ENCODE results near the gene ZNF668. TPM values are rescaled to one million over a fixed set of nuclear protein-coding genes. Genes with fewer than 3 reads are reported as not detected.

ZNF668 gene
- total RNA-seq, 1 experiment from 2014 or later, result 21.5 TPM

- in situ Hi-C loops (cut with HindIII; ENCODE audit: low pct_unique_long_range_greater_than_20kb, low sequenced_read_pairs), result no loop called here
- 0 out of 2 replicates have a peak, but pooled peaks cover 1% of the 10 kb centered on the region for H3K4me1 ChIP-seq (ENCODE audit: control insufficient read depth, insufficient read depth, low read length)
- DNase-seq (ENCODE audit: low read depth, low spot score) (no peak), ATAC-seq (no peak)
- H3K9me3 ChIP-seq (ENCODE audit: control insufficient read depth, insufficient read depth, low read depth, low read length), result no peaks in the 10 kb centered on the region
- no TSS peak for BruUV-seq (replicated peaks)
- ChIA-PET POLR2A (no interaction called here), CTCF (no interaction called here)
- H3K4me3 ChIP-seq (ENCODE audit: low read depth in 2 of 2, low read length in 2 of 2), result no peak overlapping the region
- intact Hi-C loops (cut with micrococcal nuclease; ENCODE audit: unreplicated experiment), result no loop called here
- no peaks in the 10 kb centered on the region for H3K27me3 ChIP-seq (ENCODE audit: control insufficient read depth, insufficient read depth, low read length)
- no peak overlapping the region for H3K27ac ChIP-seq (ENCODE audit: low read length)
- no peaks in the 10 kb centered on the region; the same call in none of the 2 replicates for H3K36me3 ChIP-seq (ENCODE audit: control insufficient read depth, insufficient read depth, low read length)
- TF ChIP-seq TCF7L2 (IDR thresholded peaks at IDR 0.05; ENCODE audit: low read depth, low read length) (no peak), SIN3A (IDR thresholded peaks at IDR 0.05; ENCODE audit: borderline replicate concordance, insufficient read depth, low read depth, low read length) (no peak), REST (IDR thresholded peaks at IDR 0.05; ENCODE audit: insufficient read depth in 1 of 2, low read depth in 2 of 2, low read length in 1 of 2) (no peak), CTCF (IDR thresholded peaks at IDR 0.05) (no peak)
These were observed 6.1 kb upstream of the ZNF668 start for GRCh38 chr16:31080035-31080629.

GRCh38 chr16:31079342-31079944 is 5.4 kb upstream of the ZNF668 start:
- H3K36me3 ChIP-seq (ENCODE audit: control insufficient read depth, insufficient read depth, low read length), result peaks cover 4% of the 10 kb centered on the region
- H3K27ac ChIP-seq (ENCODE audit: low read length), result no peak overlapping the region
- no peak for ATAC-seq
- DNase-seq (ENCODE audit: low read depth, low spot score), result no peak
- no peaks in the 10 kb centered on the region for H3K9me3 ChIP-seq (ENCODE audit: control insufficient read depth, insufficient read depth, low read depth, low read length)
- CTCF ChIA-PET, result no interaction called here
- no peaks in the 10 kb centered on the region for H3K27me3 ChIP-seq (ENCODE audit: control insufficient read depth, insufficient read depth, low read length)
- TF ChIP-seq CTCF (IDR thresholded peaks at IDR 0.05) (no peak), TCF7L2 (IDR thresholded peaks at IDR 0.05; ENCODE audit: low read depth, low read length) (no peak), POLR2AphosphoS5 (IDR thresholded peaks at IDR 0.05; ENCODE audit: low read depth, low read length) (no peak), REST (IDR thresholded peaks at IDR 0.05; ENCODE audit: insufficient read depth in 1 of 2, low read depth in 2 of 2, low read length in 1 of 2) (no peak), SIN3A (IDR thresholded peaks at IDR 0.05; ENCODE audit: borderline replicate concordance, insufficient read depth, low read depth, low read length) (no peak)
- in situ Hi-C loops (cut with HindIII; ENCODE audit: low pct_unique_long_range_greater_than_20kb, low sequenced_read_pairs) (no loop called here), intact Hi-C loops (cut with micrococcal nuclease; ENCODE audit: unreplicated experiment) (no loop called here)
- no TSS peak for BruUV-seq (replicated peaks)
- POLR2A ChIA-PET, result no interaction called here
- no peak overlapping the region for H3K4me3 ChIP-seq (ENCODE audit: low read depth in 2 of 2, low read length in 2 of 2)
- H3K4me1 ChIP-seq (ENCODE audit: control insufficient read depth, insufficient read depth, low read length), result 0 out of 2 replicates have a peak, but pooled peaks cover 4% of the 10 kb centered on the region

Measured in Panc1 (cell line).